Measurements from ENCODE around the gene TSKS. TPM values are rescaled to one million over a fixed set of nuclear protein-coding genes. Genes with fewer than 3 reads are reported as not detected.

TSKS gene
- polyA plus RNA-seq, 4 donors: 0.07 to 0.54 (median 0.28) TPM; not detected in 1

- H3K4me1 ChIP-seq (ENCODE audit: control insufficient read depth in 3 of 3, insufficient read depth in 2 of 3, low read depth in 1 of 3, low read length in 2 of 3): no peaks in the 10 kb centered on the region
- DNase-seq: no peak
- no peaks in the 10 kb centered on the region for H3K9me3 ChIP-seq (ENCODE audit: control insufficient read depth in 2 of 2, insufficient read depth in 1 of 2, low read depth in 1 of 2, low read length in 1 of 2)
- WGBS, 3 donors: 77 to 82% (median 80%) methylated on average over 9 of the region's 9 CpGs
- H3K27me3 ChIP-seq (ENCODE audit: control insufficient read depth in 3 of 3, insufficient read depth in 3 of 3, low read length in 3 of 3): no peaks in the 10 kb centered on the region
- H3K4me3 ChIP-seq (ENCODE audit: low read depth in 1 of 3, low read length in 3 of 3): no peak overlapping the region
- H3K27ac ChIP-seq (ENCODE audit: low read depth in 1 of 3, low read length in 2 of 3): no peak overlapping the region
- H3K36me3 ChIP-seq (ENCODE audit: control insufficient read depth in 3 of 3, insufficient read depth in 2 of 3, low read depth in 1 of 3, low read length in 3 of 3): peaks cover 12 to 92% (median 16%) of the 10 kb centered on the region in 3 donors
- no peak for FAIRE-seq
Measured at GRCh38 chr19:49790866-49791265, 27.8 kb upstream of the TSKS start.

DNA sequence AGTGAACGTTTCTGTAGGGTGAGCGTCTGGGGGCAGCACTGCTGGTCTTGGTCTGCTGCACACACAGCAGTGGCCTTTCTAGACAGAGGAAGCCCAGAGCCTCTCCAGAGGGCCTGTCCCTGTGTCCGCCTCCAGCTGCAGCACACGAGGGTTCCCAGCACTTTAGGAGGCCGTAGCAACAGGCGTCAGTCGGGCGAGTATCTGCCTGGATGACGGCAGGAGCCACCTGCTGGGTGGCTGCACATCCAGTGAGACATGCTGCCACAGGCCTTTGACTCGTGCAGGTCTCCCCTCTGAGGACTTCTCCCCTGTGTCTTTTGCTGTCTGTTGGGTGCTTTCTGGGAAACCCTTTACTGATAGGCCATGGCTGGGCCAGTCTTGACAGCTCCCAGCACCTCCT, 25.8 kb upstream of the TSKS start:
- Histone ChIP-seq H3K27me3 (ENCODE audit: control insufficient read depth in 3 of 3, insufficient read depth in 3 of 3, low read length in 3 of 3) (no peaks in the 10 kb centered on the region), H3K36me3 (ENCODE audit: control insufficient read depth in 3 of 3, insufficient read depth in 2 of 3, low read depth in 1 of 3, low read length in 3 of 3) (peaks cover 16 to 88% (median 17%) of the 10 kb centered on the region in 3 donors), H3K9me3 (ENCODE audit: control insufficient read depth in 2 of 2, insufficient read depth in 1 of 2, low read depth in 1 of 2, low read length in 1 of 2) (no peaks in the 10 kb centered on the region), H3K4me3 (ENCODE audit: low read depth in 1 of 3, low read length in 3 of 3) (no peak overlapping the region), H3K4me1 (ENCODE audit: control insufficient read depth in 3 of 3, insufficient read depth in 2 of 3, low read depth in 1 of 3, low read length in 2 of 3) (no peaks in the 10 kb centered on the region), H3K27ac (ENCODE audit: low read depth in 1 of 3, low read length in 2 of 3) (no peak overlapping the region)
- no peak for FAIRE-seq
- DNase-seq: no peak
- WGBS, 3 donors: 86 to 91% (median 87%) methylated on average over 10 of the region's 10 CpGs

DNA sequence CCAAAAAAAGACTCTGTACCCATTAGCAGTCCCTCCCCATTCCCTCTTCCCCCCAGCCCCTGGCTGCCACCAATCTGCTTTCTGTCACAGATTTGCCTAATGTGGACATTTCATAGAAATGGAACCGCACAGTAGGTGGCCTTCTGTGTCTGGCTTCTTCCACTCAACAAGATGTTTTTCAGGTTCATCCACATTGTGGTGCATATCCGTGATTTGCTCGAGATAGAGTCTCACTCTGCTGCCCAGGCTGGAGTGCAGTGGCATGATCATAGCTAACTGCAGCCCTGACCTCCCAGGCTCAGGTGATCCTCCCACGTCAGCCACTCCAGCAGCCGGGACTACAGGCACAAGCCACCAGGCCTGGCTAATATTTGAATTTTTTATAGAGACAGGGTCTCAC, 24.6 kb upstream of the TSKS start:
- H3K4me1 ChIP-seq (ENCODE audit: control insufficient read depth in 3 of 3, insufficient read depth in 2 of 3, low read depth in 1 of 3, low read length in 2 of 3): no peaks in the 10 kb centered on the region
- peaks cover 14 to 89% (median 16%) of the 10 kb centered on the region in 3 donors for H3K36me3 ChIP-seq (ENCODE audit: control insufficient read depth in 3 of 3, insufficient read depth in 2 of 3, low read depth in 1 of 3, low read length in 3 of 3)
- no peak for FAIRE-seq
- no peaks in the 10 kb centered on the region for H3K27me3 ChIP-seq (ENCODE audit: control insufficient read depth in 3 of 3, insufficient read depth in 3 of 3, low read length in 3 of 3)
- H3K9me3 ChIP-seq (ENCODE audit: control insufficient read depth in 2 of 2, insufficient read depth in 1 of 2, low read depth in 1 of 2, low read length in 1 of 2): peaks cover 0 to 8% of the 10 kb centered on the region in 2 donors
- 90 to 93% (median 91%) methylated on average over 5 of the region's 5 CpGs for WGBS, 3 donors
- no peak overlapping the region for H3K27ac ChIP-seq (ENCODE audit: low read depth in 1 of 3, low read length in 2 of 3)
- no peak overlapping the region for H3K4me3 ChIP-seq (ENCODE audit: low read depth in 1 of 3, low read length in 3 of 3)
- no peak for DNase-seq

DNA sequence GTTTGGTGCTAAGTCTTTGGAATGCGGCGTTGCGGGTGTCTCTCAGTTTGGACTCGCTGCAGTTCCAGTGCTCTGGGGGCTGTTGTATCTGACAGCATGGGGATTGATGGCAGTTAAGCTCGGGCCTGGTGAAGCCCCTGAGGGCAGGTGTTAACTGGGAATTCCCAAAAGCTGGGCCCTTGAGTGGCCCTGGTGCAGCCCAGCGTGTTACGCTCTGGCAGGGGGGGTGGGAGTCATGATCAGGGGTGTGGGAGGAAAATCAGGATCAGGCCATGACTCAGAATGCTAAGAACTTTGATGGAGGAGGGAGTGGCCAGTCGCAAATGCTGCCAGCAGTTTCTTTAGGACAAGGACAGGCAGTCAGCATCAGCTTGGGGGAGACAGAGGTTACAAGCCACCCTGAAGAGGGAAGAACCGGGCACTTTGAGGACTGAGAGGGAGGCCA, 23.3 kb upstream of the TSKS start:
- H3K36me3 ChIP-seq (ENCODE audit: control insufficient read depth in 3 of 3, insufficient read depth in 2 of 3, low read depth in 1 of 3, low read length in 3 of 3): peaks cover 13 to 84% (median 14%) of the 10 kb centered on the region in 3 donors
- no peak for FAIRE-seq
- peaks cover 0 to 3% (median 0%) of the 10 kb centered on the region in 3 donors for H3K4me1 ChIP-seq (ENCODE audit: control insufficient read depth in 3 of 3, insufficient read depth in 2 of 3, low read depth in 1 of 3, low read length in 2 of 3)
- H3K9me3 ChIP-seq (ENCODE audit: control insufficient read depth in 2 of 2, insufficient read depth in 1 of 2, low read depth in 1 of 2, low read length in 1 of 2): peaks cover 0 to 10% of the 10 kb centered on the region in 2 donors
- WGBS, 3 donors: 80 to 85% (median 83%) methylated on average over 9 of the region's 9 CpGs
- no peak overlapping the region for H3K27ac ChIP-seq (ENCODE audit: low read depth in 1 of 3, low read length in 2 of 3)
- no peak for DNase-seq
- no peak overlapping the region for H3K4me3 ChIP-seq (ENCODE audit: low read depth in 1 of 3, low read length in 3 of 3)
- H3K27me3 ChIP-seq (ENCODE audit: control insufficient read depth in 3 of 3, insufficient read depth in 3 of 3, low read length in 3 of 3): no peaks in the 10 kb centered on the region

GRCh38 chr19:49782515-49782914, 19.4 kb upstream of the TSKS start:
- FAIRE-seq: no peak
- 97 to 98% (median 98%) methylated on average over 16 to 18 of the region's 18 CpGs for WGBS, 3 donors

DNA sequence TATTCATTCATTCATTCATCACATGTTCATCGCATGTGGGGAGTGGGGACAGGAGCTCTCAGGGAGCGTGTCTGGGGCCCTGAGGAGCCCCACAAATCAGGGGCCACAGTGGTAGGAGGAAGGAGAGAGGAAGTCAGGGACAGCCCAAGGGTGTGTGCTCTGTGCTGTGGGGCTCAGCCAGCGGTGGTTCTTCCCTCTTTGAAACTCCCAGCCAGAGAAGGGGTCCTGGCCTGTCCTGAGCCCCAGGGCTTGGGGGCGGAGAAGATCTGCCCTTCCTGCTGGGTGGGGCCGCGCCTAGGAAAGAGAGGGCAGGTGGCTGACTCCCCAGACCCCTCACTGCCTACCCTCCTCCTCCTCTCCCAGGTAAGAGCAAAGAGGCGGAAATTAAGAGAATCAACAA, 18.3 kb upstream of the TSKS start:
- Histone ChIP-seq H3K27ac (ENCODE audit: low read depth in 1 of 3, low read length in 2 of 3) (no peak overlapping the region), H3K36me3 (ENCODE audit: control insufficient read depth in 3 of 3, insufficient read depth in 2 of 3, low read depth in 1 of 3, low read length in 3 of 3) (peaks cover 10 to 58% (median 11%) of the 10 kb centered on the region in 3 donors), H3K27me3 (ENCODE audit: control insufficient read depth in 3 of 3, insufficient read depth in 3 of 3, low read length in 3 of 3) (no peaks in the 10 kb centered on the region), H3K4me1 (ENCODE audit: control insufficient read depth in 3 of 3, insufficient read depth in 2 of 3, low read depth in 1 of 3, low read length in 2 of 3) (peaks cover 0 to 7% (median 0%) of the 10 kb centered on the region in 3 donors), H3K9me3 (ENCODE audit: control insufficient read depth in 2 of 2, insufficient read depth in 1 of 2, low read depth in 1 of 2, low read length in 1 of 2) (peaks cover 0 to 10% of the 10 kb centered on the region in 2 donors), H3K4me3 (ENCODE audit: low read depth in 1 of 3, low read length in 3 of 3) (no peak overlapping the region)
- WGBS, 3 donors: 90 to 99% (median 98%) methylated on average over 6 to 7 of the region's 7 CpGs
- FAIRE-seq: no peak
- no peak for DNase-seq

More at GRCh38 chr19:49782515-49782914, 19.4 kb upstream of the TSKS start:
- H3K4me3 ChIP-seq (ENCODE audit: low read depth in 1 of 3, low read length in 3 of 3): no peak overlapping the region
- no peaks in the 10 kb centered on the region for H3K27me3 ChIP-seq (ENCODE audit: control insufficient read depth in 3 of 3, insufficient read depth in 3 of 3, low read length in 3 of 3)
- peaks cover 12 to 64% (median 13%) of the 10 kb centered on the region in 3 donors for H3K36me3 ChIP-seq (ENCODE audit: control insufficient read depth in 3 of 3, insufficient read depth in 2 of 3, low read depth in 1 of 3, low read length in 3 of 3)
- peaks cover 0 to 10% of the 10 kb centered on the region in 2 donors for H3K9me3 ChIP-seq (ENCODE audit: control insufficient read depth in 2 of 2, insufficient read depth in 1 of 2, low read depth in 1 of 2, low read length in 1 of 2)
- DNase-seq: no peak
- no peak overlapping the region for H3K27ac ChIP-seq (ENCODE audit: low read depth in 1 of 3, low read length in 2 of 3)
- peaks cover 0 to 7% (median 0%) of the 10 kb centered on the region in 3 donors for H3K4me1 ChIP-seq (ENCODE audit: control insufficient read depth in 3 of 3, insufficient read depth in 2 of 3, low read depth in 1 of 3, low read length in 2 of 3)

- no peak overlapping the region for H3K27ac ChIP-seq (ENCODE audit: low read depth in 1 of 3, low read length in 2 of 3)
- DNase-seq (no peak), FAIRE-seq (no peak)
- no peaks in the 10 kb centered on the region for H3K27me3 ChIP-seq (ENCODE audit: control insufficient read depth in 3 of 3, insufficient read depth in 3 of 3, low read length in 3 of 3)
- H3K4me3 ChIP-seq (ENCODE audit: low read depth in 1 of 3, low read length in 3 of 3): no peak overlapping the region
- peaks cover 0 to 7% (median 0%) of the 10 kb centered on the region in 3 donors for H3K4me1 ChIP-seq (ENCODE audit: control insufficient read depth in 3 of 3, insufficient read depth in 2 of 3, low read depth in 1 of 3, low read length in 2 of 3)
- H3K36me3 ChIP-seq (ENCODE audit: control insufficient read depth in 3 of 3, insufficient read depth in 2 of 3, low read depth in 1 of 3, low read length in 3 of 3): peaks cover 10 to 58% (median 11%) of the 10 kb centered on the region in 3 donors
- 88 to 95% (median 92%) methylated on average over 8 of the region's 8 CpGs for WGBS, 3 donors
- H3K9me3 ChIP-seq (ENCODE audit: control insufficient read depth in 2 of 2, insufficient read depth in 1 of 2, low read depth in 1 of 2, low read length in 1 of 2): peaks cover 0 to 10% of the 10 kb centered on the region in 2 donors
Measured at GRCh38 chr19:49780861-49781260, 17.8 kb upstream of the TSKS start.

DNA sequence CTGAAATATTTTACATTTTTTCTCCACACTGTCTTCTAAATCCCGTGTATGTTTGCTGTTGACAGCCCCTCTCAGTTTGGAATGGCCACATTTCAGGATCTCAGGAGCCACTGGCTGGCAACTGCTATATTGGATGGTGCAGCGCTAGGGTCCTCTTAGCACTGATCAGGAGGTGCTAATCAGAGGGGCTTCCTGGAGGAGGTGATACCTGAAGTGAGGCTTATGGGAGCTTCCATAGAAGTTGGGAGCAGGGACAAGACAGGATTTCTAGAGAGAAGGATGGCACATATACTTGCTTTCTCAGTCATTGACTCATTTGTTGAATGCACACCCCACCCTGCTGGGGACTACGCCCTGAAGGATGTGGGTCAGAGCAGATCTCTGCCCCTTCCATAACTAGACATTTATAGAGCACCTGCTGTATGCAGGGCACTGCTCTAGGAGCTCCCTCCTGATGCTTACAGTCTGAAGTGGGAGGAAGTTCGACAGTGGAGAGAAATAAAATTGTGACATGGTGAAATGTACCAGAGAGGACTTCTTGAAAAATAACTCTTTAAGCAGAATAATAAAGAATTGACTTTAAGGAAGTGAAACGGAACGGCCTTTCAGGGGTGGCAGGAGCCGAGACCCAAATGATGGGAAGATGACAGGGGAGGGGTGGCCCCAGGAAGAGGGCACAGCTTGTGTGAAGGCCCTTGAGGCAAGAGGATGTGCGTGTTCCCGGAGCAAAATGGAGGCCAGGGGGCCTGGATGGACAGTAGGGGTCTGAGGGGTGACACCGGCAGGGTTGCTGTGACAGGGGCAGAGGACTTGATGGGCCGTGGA, 16.8 kb upstream of the TSKS start:
- H3K27ac ChIP-seq (ENCODE audit: low read depth in 1 of 3, low read length in 2 of 3): no peak overlapping the region
- H3K36me3 ChIP-seq (ENCODE audit: control insufficient read depth in 3 of 3, insufficient read depth in 2 of 3, low read depth in 1 of 3, low read length in 3 of 3): peaks cover 6 to 55% (median 8%) of the 10 kb centered on the region in 3 donors
- FAIRE-seq: no peak
- DNase-seq: no peak
- no peaks in the 10 kb centered on the region for H3K27me3 ChIP-seq (ENCODE audit: control insufficient read depth in 3 of 3, insufficient read depth in 3 of 3, low read length in 3 of 3)
- H3K4me3 ChIP-seq (ENCODE audit: low read depth in 1 of 3, low read length in 3 of 3): no peak overlapping the region
- 82 to 91% (median 89%) methylated on average over 11 of the region's 11 CpGs for WGBS, 3 donors
- peaks cover 0 to 7% (median 0%) of the 10 kb centered on the region in 3 donors for H3K4me1 ChIP-seq (ENCODE audit: control insufficient read depth in 3 of 3, insufficient read depth in 2 of 3, low read depth in 1 of 3, low read length in 2 of 3)
- H3K9me3 ChIP-seq (ENCODE audit: control insufficient read depth in 2 of 2, insufficient read depth in 1 of 2, low read depth in 1 of 2, low read length in 1 of 2): peaks cover 0 to 10% of the 10 kb centered on the region in 2 donors
